Measurements from ENCODE around the gene LAPTM5. TPM values are rescaled to one million over a fixed set of nuclear protein-coding genes. Genes with fewer than 3 reads are reported as not detected.

The LAPTM5 gene
- total and polyA plus RNA-seq, 2 of the 13 experiments (the other 11 are each of a cell fraction or from before 2014, with no cell fraction given) = 0.41 to 0.86 TPM

DNA sequence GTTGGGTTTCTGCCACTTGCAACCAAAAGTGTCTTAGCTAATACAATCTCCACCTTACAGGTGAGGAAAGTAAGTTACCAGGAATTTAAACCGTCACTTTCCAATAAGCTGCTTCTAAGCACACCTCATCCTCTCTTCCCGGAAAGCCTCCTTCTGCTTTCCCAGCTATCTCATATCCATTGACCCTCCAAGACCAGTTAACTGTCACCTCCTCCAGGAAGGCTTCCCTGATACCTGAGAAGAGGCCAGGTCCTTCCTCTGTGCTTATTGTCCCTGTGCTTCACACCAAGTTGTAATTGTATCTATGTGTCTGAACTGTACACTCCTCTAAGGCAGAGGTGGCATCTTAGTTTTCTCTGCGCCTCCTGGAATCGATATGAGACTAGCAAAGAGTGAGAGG, 23.0 kb downstream of the LAPTM5 start:
- Histone ChIP-seq H3K27me3 (ENCODE audit: control insufficient read depth in 1 of 2, insufficient read depth in 2 of 2, low read length in 2 of 2) (peaks cover 2 to 10% of the 10 kb centered on the region in 2 experiments; a peak in 3 of 5 replicates), H2AFZ (ENCODE audit: low read length) (no peak overlapping the region), H3K79me2 (ENCODE audit: insufficient read depth, low read length) (no peaks in the 10 kb centered on the region), H3K9me3 (ENCODE audit: low read length) (no peaks in the 10 kb centered on the region), H3K4me1 (ENCODE audit: insufficient read depth, low read length) (peaks cover 7% of the 10 kb centered on the region), H4K20me1 (ENCODE audit: insufficient read depth, low read length) (no peaks in the 10 kb centered on the region), H3K4me3 (replicated peaks in 1 of 3; ENCODE audit: insufficient read depth in 1 of 3, low read depth in 2 of 3, low read length in 3 of 3) (no peak overlapping the region), H3K27ac (ENCODE audit: extremely low read length, insufficient read depth, low read length) (no peak overlapping the region), H3K4me2 (ENCODE audit: low read depth, low read length) (no peak overlapping the region), H3K36me3 (replicated peaks in 1 of 2; ENCODE audit: control insufficient read depth in 1 of 2, insufficient read depth in 2 of 2, low read length in 2 of 2) (no peaks in the 10 kb centered on the region), H3K9ac (ENCODE audit: insufficient read depth, low read depth, low read length) (no peak overlapping the region)
- intact Hi-C loops (cut with micrococcal nuclease; ENCODE audit: unreplicated experiment) (no loop called here), in situ Hi-C loops (cut with HindIII; ENCODE audit: extremely low pct_ligation_motif_present, low pct_unique_long_range_greater_than_20kb) (no loop called here)
- whole genome bisulfite sequencing (ENCODE audit: low lambda C conversion rate) = 69% methylated on average over 4 of the region's 4 CpGs
- BruUV-seq (replicated peaks) = no TSS peak
- POLR2A ChIA-PET = no interaction called here
- no peak for FAIRE-seq
- DNase-seq (ENCODE audit: low spot score) = no peak
- no peak for TF ChIP-seq ZNF891 (CRISPR knock-in tag; IDR thresholded peaks at IDR 0.05)
- no peak for TF ChIP-seq ZFP36 (IDR thresholded peaks at IDR 0.05; ENCODE audit: borderline replicate concordance, low read depth, low read length, partially characterized antibody)
- TF ChIP-seq REST (IDR thresholded peaks at IDR 0.05; ENCODE audit: borderline replicate concordance in 1 of 2, low read depth in 1 of 2, low read length in 2 of 2) = no peak
- no peak for TF ChIP-seq ZNF263 (CRISPR knock-in tag; IDR thresholded peaks at IDR 0.05)
- TF ChIP-seq SIX1 (CRISPR knock-in tag; IDR thresholded peaks at IDR 0.05; ENCODE audit: borderline replicate concordance) = no peak
- TF ChIP-seq FOXJ3 (CRISPR knock-in tag; IDR thresholded peaks at IDR 0.05; ENCODE audit: borderline replicate concordance) = no peak
- TF ChIP-seq CCAR2 (optimal IDR thresholded peaks at IDR 0.05; ENCODE audit: low read depth, low read length) = no peak
- TF ChIP-seq ARHGAP35 (CRISPR knock-in tag; IDR thresholded peaks at IDR 0.05; ENCODE audit: borderline replicate concordance) = no peak
- TF ChIP-seq, protein P1, sequence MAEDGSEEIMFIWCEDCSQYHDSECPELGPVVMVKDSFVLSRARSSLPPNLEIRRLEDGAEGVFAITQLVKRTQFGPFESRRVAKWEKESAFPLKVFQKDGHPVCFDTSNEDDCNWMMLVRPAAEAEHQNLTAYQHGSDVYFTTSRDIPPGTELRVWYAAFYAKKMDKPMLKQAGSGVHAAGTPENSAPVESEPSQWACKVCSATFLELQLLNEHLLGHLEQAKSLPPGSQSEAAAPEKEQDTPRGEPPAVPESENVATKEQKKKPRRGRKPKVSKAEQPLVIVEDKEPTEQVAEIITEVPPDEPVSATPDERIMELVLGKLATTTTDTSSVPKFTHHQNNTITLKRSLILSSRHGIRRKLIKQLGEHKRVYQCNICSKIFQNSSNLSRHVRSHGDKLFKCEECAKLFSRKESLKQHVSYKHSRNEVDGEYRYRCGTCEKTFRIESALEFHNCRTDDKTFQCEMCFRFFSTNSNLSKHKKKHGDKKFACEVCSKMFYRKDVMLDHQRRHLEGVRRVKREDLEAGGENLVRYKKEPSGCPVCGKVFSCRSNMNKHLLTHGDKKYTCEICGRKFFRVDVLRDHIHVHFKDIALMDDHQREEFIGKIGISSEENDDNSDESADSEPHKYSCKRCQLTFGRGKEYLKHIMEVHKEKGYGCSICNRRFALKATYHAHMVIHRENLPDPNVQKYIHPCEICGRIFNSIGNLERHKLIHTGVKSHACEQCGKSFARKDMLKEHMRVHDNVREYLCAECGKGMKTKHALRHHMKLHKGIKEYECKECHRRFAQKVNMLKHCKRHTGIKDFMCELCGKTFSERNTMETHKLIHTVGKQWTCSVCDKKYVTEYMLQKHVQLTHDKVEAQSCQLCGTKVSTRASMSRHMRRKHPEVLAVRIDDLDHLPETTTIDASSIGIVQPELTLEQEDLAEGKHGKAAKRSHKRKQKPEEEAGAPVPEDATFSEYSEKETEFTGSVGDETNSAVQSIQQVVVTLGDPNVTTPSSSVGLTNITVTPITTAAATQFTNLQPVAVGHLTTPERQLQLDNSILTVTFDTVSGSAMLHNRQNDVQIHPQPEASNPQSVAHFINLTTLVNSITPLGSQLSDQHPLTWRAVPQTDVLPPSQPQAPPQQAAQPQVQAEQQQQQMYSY (CRISPR knock-in tag; IDR thresholded peaks at IDR 0.05) = no peak
- no peak for TF ChIP-seq ZNF788 (CRISPR knock-in tag; IDR thresholded peaks at IDR 0.05; ENCODE audit: borderline replicate concordance)
- no peak for ATAC-seq
- CTCF ChIA-PET (ENCODE audit: low intra/inter-chr PET ratio, low total read pairs) = no interaction called here

All from HepG2 (cell line).